Natural killer cell (primary cell): ENCODE measurements around the gene SYT11. TPM values are rescaled to one million over a fixed set of nuclear protein-coding genes. Genes with fewer than 3 reads are reported as not detected.

Experiments used
- ATAC-seq, 3 donors: fragments of 150-1000 bp in 2 of 3; fragments of 200-7000 bp in 1 of 3; cut with Tn5 transposase; 1 replicate in 1 of 3; 2 replicates in 2 of 3; pipeline ENCODE4 v1.10.0; 2021; ENCODE audit warnings: mild to moderate bottlenecking in 2 of 3, moderate library complexity in 2 of 3
- DNase-seq, 2 donors: peaks; one replicate each; pipeline versions ENCODE4 v3.0.0 to v3.0.0-alpha.2; 2013 to 2021; ENCODE audit warnings: mixed read lengths in 1 of 2
- H3K27ac ChIP-seq: one replicate; pipeline ENCODE4 v1.5.1; 2013; ENCODE audit warnings: mild to moderate bottlenecking, low read length
- H3K27me3 ChIP-seq: one replicate; pipeline ENCODE4 v1.6.1; 2013; ENCODE audit warnings: low read length; ENCODE audit not compliant: control insufficient read depth, insufficient read depth
- H3K36me3 ChIP-seq: one replicate; pipeline ENCODE4 v1.6.1; 2013; ENCODE audit warnings: low read length; ENCODE audit not compliant: control insufficient read depth, insufficient read depth
- H3K4me1 ChIP-seq: one replicate; pipeline ENCODE4 v1.6.1; 2013; ENCODE audit warnings: low read length; ENCODE audit not compliant: control insufficient read depth, insufficient read depth
- H3K4me3 ChIP-seq: one replicate; pipeline ENCODE4 v1.5.1; 2013; ENCODE audit warnings: low read length
- H3K9me3 ChIP-seq: one replicate; pipeline ENCODE4 v1.6.1; 2013; ENCODE audit warnings: low read length; ENCODE audit not compliant: control insufficient read depth, insufficient read depth
- H3K27ac Mint-ChIP-seq, 2 donors: one replicate each; pipeline ENCODE4 v1.8.0; 2022; ENCODE audit warnings: mild to moderate bottlenecking in 2 of 2, mixed read lengths in 2 of 2, moderate library complexity in 1 of 2
- H3K27me3 Mint-ChIP-seq, 2 donors: one replicate each; pipeline ENCODE4 v1.8.0; 2022; ENCODE audit warnings: low read depth in 2 of 2, mixed read lengths in 2 of 2
- H3K36me3 Mint-ChIP-seq: one replicate; pipeline ENCODE4 v1.8.0; 2022; ENCODE audit warnings: mixed read lengths
- H3K4me1 Mint-ChIP-seq, 2 donors: one replicate each; pipeline ENCODE4 v1.8.0; 2022; ENCODE audit warnings: mixed read lengths in 2 of 2
- H3K4me3 Mint-ChIP-seq: one replicate; pipeline ENCODE4 v1.8.0; 2022; ENCODE audit warnings: mild to moderate bottlenecking, moderate library complexity, mixed read lengths
- H3K9me3 Mint-ChIP-seq, 2 donors: one replicate each; pipeline ENCODE4 v1.8.0; 2022; ENCODE audit warnings: mixed read lengths in 2 of 2
- CTCF ChIP-seq: fragments of 200-600 bp; IDR thresholded peaks from one replicate; pipeline ENCODE4 v1.8.0; 2022; ENCODE audit warnings: antibody characterized with exemption
- WGBS: methylation state at CpG from one replicate; pipeline ENCODE4 v1.1.7; 2013; ENCODE audit warnings: missing lambda C conversion rate; ENCODE audit not compliant: insufficient coverage; 5-methylcytosine and 5-hydroxymethylcytosine counted together
- intact Hi-C: fragments of 100-400 bp; cut with micrococcal nuclease; formaldehyde crosslinking; loops from one replicate; pipeline ENCODE4 v1.14.2; 2022
- total RNA-seq, 4 donors: library from RNA; stranded (reverse); fragments of 120-200 nt in 1 of 4; gene quantifications; one replicate each; pipeline versions ENCODE4 v1.2.3 to v1.2.4, GENCODE V29; 2013 to 2022

The SYT11 gene, protein sequence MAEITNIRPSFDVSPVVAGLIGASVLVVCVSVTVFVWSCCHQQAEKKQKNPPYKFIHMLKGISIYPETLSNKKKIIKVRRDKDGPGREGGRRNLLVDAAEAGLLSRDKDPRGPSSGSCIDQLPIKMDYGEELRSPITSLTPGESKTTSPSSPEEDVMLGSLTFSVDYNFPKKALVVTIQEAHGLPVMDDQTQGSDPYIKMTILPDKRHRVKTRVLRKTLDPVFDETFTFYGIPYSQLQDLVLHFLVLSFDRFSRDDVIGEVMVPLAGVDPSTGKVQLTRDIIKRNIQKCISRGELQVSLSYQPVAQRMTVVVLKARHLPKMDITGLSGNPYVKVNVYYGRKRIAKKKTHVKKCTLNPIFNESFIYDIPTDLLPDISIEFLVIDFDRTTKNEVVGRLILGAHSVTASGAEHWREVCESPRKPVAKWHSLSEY
- total RNA-seq = 10 to 100 TPM; 38.1 to 42.8 (median 39.8) TPM
- 30.2 TPM for total RNA-seq (2013)

DNA sequence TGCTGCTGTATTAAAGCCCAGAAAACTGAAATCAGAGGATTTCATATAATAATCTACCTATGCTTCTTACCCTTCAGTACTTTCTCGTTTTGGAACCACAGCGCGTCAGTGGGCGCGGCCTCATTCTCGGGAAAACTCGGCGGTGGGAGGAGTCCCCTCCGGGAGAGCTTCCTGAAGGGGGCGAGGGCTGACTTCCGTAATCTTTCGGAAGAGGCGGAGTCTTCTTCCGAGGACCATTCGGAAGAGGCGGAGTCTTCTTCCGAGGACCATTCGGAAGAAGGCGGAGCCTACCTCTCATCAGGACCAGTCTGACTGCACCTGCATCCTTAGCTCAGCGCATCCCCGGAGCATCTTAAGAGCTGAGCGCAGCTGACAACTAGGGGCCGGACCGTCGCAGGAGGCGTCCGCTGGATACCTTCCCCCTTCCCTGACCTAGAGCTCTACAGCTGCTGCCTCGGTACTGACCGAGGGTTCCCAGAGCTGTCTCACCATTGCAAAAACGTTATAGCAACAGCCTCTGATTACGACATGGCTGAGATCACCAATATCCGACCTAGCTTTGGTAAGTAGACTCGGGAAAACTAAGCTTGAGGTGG lies at the start of gene SYT11:
Gene SYT11, plus strand, starts transcription at position 334 of the 596 bp plus-strand sequence. Its CDS starts 195 bp downstream, at position 529.
- H3K4me1 Mint-ChIP-seq = peaks cover 44% of the 10 kb centered on the region in 2 donors
- intact Hi-C loops = loop anchor here (1.0 to 5.0 kb wide), 2 partner anchors 118 to 195 kb away; partner anchors contain the start of genes ARHGEF2 and LAMTOR2
- peak within 1 kb of the TSS; percentile 95 to 99 for H3K27ac Mint-ChIP-seq
- DNase-seq = peak; percentile 83 to 98
- peaks cover 33% of the 10 kb centered on the region for H3K4me1 ChIP-seq
- H3K4me3 ChIP-seq = peak within 1 kb of the TSS; percentile 53
- TF ChIP-seq CTCF = no peak
- peaks cover 2% of the 10 kb centered on the region for H3K36me3 ChIP-seq
- ATAC-seq = peak; percentile 71 to 87 (median 74)
- H3K27me3 ChIP-seq = no peaks in the 10 kb centered on the region
- H3K9me3 ChIP-seq = no peaks in the 10 kb centered on the region
- under 1% methylated on average over 33 of the region's 33 CpGs for WGBS
- peak within 1 kb of the TSS; percentile 95 for H3K4me3 Mint-ChIP-seq
- H3K9me3 Mint-ChIP-seq = no peaks in the 10 kb centered on the region
- H3K36me3 Mint-ChIP-seq = no peaks in the 10 kb centered on the region
- H3K27ac ChIP-seq = peak within 1 kb of the TSS; percentile 86
- H3K27me3 Mint-ChIP-seq = no peaks in the 10 kb centered on the region

DNA sequence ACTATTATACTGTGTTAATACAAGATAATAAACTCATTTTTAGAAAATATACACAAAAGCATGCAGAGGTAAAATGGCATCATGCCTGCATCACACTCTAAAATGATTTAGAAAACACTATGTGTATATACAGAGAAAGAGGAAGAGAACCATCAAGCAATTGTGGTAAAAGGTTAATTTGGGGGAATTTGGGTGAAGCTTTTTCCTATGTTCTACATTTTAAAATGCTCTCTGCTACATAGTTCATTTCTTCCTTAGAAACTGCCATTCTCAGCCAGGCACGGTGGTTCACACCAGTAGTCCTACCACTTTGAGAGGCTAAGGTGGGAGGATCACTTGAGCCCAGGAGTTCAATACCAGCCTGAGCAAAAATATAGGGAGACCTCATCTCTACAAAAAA lies 46.5 kb upstream of the SYT11 start:
- intact Hi-C loops = no loop called here
- Mint-ChIP-seq H3K9me3 (no peaks in the 10 kb centered on the region), H3K4me3 (no peak overlapping the region), H3K27ac (no peak overlapping the region), H3K36me3 (peaks cover 7% of the 10 kb centered on the region), H3K27me3 (no peaks in the 10 kb centered on the region), H3K4me1 (peaks cover 0 to 5% of the 10 kb centered on the region in 2 donors)
- ATAC-seq = no peak
- no peak overlapping the region for H3K4me3 ChIP-seq
- no peak overlapping the region for H3K27ac ChIP-seq
- H3K4me1 ChIP-seq = peaks cover 3% of the 10 kb centered on the region
- no peak for TF ChIP-seq CTCF
- DNase-seq = no peak
- no peaks in the 10 kb centered on the region for H3K9me3 ChIP-seq
- H3K27me3 ChIP-seq = no peaks in the 10 kb centered on the region
- WGBS = 100% methylated on average over 1 of the region's 1 CpG
- peaks cover 55% of the 10 kb centered on the region for H3K36me3 ChIP-seq

DNA sequence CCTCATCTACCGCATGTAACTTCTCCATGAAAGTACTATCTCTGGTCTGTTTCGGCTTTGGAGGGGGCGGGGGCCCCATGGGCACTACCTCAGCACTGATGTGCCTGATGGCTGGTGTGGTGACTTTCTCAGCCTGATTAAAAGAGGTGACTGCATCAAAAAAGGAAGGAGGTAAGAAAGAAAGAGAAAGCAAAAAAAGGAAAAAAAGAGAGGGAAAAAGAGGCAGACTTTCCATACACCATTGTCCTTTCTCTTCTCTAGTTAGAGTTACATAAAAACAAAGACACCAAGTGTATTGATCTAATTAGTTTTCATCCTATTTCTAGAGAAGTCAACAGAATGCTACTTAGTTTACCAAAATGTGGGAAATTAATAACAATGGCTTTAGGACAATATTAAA lies 45.7 kb upstream of the SYT11 start:
- H3K36me3 Mint-ChIP-seq = peaks cover 7% of the 10 kb centered on the region
- H3K4me3 Mint-ChIP-seq = no peak overlapping the region
- ATAC-seq = no peak
- TF ChIP-seq CTCF = no peak
- Histone ChIP-seq H3K4me1 (peaks cover 3% of the 10 kb centered on the region), H3K27me3 (no peaks in the 10 kb centered on the region), H3K9me3 (no peaks in the 10 kb centered on the region), H3K36me3 (peaks cover 61% of the 10 kb centered on the region), H3K4me3 (no peak overlapping the region), H3K27ac (no peak overlapping the region)
- no peaks in the 10 kb centered on the region for H3K27me3 Mint-ChIP-seq
- no peaks in the 10 kb centered on the region for H3K9me3 Mint-ChIP-seq
- DNase-seq = no peak
- intact Hi-C loops = no loop called here
- H3K27ac Mint-ChIP-seq = peak overlapping the region in 1 of 2 donors; percentile 6
- H3K4me1 Mint-ChIP-seq = peaks cover 0 to 5% of the 10 kb centered on the region in 2 donors
- 100% methylated on average over 3 of the region's 3 CpGs for whole genome bisulfite sequencing
